D341Med (cell line): Measurements from ENCODE around the gene BCAR1.
"Not testable (repeated sequence)": the region's sequence is repeated elsewhere in the genome, so short reads cannot be mapped to it uniquely, and the experiment has no call there.

Source experiments
- DNase-seq: peaks from one replicate; pipeline ENCODE4 v3.0.0; 2012; ENCODE audit warnings: low spot score

BCAR1 gene

DNA sequence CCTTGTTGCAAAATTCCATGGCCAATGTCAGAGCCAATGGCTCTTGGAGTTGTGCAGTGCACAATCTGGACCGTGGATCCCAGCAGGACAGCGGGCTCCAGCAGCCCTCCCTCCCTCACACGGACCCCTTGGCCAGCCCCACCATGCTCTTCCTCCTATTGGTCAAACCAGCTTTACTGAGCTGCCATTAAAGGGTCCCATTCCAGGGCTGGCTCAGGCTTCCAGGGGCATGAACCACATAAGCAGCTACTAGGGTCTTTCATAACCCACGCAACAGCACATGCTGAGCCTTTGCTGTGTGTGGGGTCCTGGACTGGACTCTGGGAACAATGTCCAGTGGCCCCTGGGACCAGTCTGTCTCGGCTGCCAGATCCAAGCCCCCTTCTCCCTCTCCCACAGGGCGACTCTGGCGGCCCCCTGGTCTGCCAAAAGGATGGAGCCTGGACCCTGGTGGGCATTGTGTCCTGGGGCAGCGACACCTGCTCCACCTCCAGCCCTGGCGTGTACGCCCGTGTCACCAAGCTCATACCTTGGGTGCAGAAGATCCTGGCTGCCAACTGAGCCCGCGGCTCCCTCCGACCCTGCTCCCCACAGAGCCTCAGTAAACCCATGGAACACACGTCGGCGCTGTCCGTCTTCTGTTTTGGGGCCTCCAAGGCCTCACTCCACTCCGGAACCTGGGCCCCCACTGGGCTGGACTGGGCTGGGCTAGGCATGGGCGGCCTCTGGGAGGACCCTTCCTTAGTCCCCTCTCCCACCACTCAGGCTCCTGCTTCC, 26.9 kb downstream of the BCAR1 start:
- no peak for DNase-seq

DNA sequence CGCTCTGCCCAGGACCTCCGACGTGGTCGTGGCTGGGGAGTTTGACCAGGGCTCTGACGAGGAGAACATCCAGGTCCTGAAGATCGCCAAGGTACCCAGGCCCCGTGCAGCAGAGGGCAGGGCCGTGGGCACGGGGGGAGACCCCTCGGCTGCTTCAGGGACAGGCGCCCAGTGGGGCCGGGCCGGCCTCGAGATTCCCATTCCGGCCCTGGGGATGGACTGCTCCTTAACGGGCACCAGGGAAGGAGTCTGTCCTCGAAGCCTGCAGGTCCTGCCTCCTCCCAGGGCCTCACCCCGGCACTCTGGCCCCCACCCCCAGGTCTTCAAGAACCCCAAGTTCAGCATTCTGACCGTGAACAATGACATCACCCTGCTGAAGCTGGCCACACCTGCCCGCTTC, 28.3 kb downstream of the BCAR1 start:
- DNase-seq: not testable (repeated sequence)

DNA sequence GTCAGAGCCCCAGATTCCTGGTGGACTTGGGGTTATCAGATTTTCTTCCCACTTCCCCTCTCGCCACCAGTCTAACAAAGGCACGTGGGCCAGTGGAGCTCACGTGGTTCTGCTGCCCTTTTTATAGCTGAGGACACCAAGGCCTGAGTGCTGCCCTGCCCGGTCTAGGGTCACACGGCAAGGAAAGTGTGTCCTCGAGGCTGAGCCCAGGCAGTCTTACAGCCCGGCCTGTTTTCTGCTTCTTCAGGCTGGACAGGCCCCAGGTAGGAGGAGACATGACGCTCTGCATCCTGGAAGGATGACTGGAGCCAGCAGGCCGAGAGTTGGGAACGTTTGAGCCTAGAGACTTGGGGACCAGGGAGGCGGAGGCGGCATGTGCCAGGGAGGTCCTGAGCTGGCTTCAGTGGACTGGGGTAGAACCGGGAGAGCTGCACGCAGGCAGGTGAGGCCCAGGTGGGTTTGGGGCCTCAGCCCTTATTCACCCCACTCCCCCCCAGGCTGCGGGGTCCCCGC, 29.1 kb downstream of the BCAR1 start:
- no peak for DNase-seq

DNA sequence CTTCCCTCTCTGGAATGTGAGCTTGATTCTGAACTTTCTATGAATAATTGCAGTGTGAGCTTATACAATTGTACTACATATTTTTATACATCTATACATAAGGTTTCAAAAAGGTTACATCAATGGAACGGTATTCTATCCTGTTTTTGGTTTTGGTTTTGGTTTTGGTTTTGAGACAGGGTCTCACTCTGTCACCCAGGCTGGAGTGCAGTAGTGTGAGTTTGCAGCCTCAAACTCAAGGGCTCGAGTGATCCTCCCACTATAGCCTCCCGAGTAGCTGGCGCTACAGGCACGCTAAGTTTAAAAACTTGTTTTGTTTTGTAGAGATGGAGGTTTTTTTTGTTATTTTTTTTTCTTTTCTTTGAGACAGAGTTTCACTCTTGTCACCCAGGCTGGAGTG, 31.6 kb downstream of the BCAR1 start:
- no peak for DNase-seq

DNA sequence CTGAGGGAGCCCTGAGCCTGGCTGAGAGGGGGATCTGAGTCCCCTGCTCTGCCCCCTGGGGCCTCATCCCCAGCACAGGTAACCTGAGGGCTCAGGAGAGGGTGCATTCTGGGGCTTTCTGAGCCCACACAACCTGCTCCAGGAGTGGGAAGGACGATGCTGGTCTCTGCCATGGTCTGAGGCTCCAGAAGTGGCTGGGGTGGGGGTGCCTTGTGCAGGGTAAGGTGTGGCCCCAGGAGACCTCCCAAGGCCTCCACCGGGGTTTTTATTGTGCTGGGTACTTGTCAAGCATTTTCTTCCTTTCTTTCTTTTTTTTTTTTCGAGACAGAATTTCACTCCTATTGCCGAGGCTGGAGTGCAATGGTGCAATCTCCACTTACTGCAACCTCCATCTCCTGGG, 32.3 kb downstream of the BCAR1 start:
- DNase-seq: no peak

DNA sequence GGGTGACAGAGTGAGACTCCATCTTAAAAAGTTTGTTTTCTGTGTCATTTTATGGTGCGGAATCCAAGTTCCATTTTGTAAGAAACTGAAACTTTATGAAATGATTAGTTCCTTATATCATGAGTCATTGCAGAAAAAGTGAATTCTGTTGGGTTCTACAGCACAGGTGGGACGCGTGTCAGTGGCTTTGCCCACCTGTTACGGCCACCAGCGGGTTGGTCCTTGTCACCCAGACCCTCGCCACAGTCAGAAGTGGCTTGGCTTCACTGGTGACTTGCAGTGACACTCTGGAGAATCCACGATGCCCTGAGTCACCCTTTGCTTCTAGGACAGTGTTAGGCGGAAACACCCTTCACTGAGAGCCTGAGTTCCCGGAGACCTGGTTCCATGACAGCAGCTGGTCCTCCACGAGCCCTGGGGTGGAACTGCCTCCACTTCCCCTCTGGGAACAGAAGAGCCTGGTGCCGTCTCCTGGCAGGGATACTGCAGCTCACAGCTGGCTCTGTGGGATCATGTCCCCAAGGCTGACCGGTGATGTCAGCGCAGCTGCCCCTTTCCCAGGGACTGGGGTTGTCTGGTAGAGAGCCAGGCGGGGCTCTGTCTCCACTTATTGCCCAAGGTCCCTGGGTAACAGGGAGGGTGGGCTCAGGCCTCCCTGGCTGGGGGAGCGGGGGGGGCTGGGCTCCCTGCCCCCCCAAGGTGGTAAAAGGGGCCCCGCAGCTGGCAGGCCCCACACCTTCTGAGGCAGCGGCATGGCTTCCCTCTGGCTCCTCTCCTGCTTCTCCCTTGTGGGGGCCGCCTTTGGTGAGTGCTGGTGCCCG, 33.0 kb downstream of the BCAR1 start, which contains the start of gene CTRB1:
CTRB1 (plus strand) TSS at position 733 of the 821 bp plus-strand sequence; CDS start at position 753, 20 bp downstream.
- DNase-seq: peak; percentile 8

DNA sequence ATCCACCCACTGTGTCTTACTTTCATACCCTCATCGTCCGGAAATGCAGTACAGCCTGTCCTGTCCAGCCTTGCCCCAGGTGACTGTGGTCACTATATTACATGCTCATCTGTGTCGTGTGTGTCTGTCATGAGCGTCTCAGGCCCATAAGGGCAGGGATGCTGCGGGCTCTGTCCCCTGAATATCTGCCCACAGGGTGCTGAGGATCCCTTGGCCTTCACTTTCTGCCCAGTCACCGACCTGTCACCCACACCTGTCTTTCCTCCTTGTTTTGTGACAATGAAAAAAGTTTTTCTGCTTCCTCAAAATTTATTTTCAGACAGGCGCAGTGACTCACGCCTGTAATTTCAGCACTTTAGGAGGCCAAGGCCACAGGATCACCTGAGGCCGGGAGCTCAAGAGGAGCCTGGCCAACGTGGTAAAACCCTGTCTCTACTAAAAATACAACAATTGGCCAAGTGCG, 34.0 kb downstream of the BCAR1 start:
- DNase-seq: peak; percentile 6

DNA sequence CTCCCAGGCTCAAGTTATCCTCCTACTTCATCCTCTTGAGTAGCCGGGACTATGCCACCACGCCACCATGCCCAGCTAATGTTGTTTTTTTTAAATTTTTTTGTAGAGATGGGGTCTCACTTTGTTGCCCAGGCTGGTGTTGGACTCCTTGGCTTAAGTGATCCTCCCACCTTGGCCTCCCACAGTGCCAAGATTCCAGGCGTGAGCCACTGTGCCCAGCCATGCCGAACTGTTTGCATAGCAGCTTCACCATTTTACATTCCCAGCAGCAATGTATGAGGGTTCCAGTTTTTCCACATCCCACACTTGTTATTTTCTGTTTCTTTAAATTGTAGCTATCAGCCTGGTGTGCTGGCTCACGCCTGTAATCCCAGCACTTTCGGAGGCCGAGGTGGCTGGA, 34.8 kb downstream of the BCAR1 start:
- no peak for DNase-seq

DNA sequence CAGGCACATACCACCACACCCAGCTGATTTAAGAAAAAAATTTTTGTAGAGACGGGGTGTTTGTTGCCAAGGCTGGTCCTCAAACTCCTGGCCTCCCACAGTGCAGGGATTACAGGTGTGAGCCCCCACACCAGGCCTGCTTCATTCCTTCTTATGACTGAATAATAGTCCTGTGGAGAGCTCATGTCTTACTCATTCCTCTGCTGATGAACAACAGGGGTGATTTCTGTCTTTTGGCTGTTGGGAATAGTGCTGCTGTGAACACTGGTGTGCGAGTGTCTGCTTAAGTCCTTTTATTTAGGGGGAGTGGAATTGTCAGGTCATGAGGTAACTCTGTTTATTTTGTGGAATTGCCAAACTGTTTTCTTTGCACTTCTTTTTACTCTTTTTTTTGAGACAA, 35.3 kb downstream of the BCAR1 start:
- DNase-seq: no peak

DNA sequence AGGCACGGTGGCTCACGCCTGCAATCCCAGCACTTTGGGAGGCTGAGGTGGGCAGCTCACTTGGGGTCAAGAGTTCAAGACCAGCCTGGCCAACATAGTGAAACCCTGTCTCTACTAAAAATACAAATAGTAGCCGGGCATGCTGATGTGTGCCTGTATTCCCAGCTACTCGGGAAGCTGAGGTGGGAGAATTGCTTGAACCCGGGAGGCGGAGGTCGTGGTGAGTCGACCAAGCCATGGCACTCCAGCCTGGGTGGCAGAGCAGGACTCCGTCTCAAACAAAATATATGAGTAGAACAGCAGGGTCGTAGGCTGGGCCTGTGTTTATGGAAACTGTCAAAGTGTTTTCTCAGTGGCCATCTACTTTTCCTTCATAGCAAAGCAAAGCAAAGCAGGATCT, 40.1 kb downstream of the BCAR1 start:
- not testable (repeated sequence) for DNase-seq

DNA sequence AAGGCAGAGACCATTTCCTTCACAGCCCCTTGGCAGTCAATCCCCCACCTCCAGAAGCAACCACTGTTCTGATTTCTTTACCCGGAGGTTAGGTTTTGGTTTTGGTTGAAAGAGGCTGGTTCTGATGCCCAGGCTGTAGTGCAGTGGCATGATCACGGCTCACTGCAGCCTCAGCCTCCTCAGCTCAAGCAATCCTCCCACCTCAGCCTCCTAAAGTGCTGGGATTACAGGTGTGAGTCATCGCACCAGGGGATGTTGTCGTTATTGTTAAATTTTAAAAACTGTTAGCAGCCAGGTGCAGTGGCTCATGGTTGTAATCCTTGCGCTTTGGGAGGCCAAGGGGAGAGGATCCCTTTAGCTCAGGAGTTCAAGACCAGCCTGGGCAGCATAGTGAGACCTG, 41.5 kb downstream of the BCAR1 start:
- no peak for DNase-seq

DNA sequence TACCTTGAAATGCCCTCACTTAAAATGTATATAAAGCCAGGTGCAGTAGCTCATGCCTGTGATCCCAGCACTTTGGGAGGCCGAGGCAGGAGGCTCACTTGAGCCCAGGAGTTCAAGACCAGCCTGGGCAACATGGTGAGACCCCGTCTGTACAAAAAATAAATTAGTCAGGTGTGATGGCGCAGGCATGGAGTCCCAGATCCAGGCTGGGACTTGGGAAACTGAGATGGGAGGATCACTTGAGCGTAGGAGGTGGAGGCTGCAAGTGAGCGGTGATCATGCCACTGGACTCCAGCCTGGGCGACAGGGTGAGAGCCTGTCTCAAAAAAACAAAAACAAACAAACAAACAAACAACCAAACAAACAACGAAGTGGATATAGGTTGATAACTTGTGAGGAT, 41.9 kb downstream of the BCAR1 start:
- DNase-seq: not testable (repeated sequence)

DNA sequence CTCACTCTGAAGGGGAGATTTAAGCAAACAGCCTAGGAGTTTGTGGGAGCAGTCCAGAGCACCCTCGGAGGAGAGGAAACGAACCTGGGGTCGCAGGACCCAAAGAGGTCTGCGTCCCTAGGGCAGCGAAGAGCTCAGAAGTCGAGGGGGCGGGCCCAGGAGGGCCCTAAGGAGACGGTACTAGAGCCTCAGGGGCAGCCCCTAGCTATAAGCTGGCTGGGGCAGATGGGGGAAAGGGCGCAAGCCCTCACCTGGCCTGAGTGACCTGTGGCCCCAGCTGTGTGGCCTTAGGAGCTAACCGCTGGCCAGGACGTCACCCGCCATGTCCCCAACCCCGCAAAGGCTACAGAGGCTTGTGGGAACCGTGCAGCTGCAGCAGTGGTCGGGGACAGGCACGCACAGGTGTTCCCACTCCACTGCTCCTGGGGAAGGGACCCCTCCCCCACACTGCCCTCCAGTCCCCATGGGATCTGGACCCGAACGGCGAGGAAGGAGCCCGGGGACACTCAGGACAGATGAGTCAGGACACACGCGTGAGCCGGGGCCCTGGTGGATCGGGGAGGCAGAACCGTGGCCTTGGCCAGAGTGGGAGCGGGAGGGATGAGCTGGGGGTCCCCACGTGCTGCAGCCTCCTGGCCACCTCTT, 42.4 kb downstream of the BCAR1 start:
- DNase-seq: no peak

DNA sequence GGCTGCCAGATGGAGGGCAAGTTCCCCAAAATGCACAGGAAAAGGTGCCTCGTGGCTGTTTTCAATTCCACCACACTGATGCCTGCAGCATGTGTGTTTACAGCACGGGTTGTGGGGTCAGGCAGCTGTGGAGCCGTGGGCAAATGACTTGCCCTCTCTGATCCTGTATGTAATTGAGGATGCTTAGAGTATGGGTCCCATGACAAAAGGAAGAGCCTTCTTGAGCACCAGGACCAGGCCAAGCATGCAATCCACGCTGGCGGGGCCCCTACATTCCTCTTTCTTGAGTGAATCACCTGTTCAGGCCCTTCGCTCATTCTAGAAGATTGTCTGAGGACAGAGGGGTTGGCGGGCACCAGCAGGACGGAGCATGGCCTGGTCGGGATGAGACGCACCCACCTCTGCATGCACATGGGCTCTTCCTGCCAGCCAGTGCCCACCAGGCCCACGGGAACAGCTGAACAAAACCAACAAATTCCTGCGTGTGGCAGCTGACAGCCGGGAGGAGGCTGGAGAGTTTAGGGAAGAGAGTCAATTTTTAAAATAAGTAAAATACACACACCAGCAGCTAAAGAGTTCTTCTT, 43.1 kb downstream of the BCAR1 start:
- no peak for DNase-seq

DNA sequence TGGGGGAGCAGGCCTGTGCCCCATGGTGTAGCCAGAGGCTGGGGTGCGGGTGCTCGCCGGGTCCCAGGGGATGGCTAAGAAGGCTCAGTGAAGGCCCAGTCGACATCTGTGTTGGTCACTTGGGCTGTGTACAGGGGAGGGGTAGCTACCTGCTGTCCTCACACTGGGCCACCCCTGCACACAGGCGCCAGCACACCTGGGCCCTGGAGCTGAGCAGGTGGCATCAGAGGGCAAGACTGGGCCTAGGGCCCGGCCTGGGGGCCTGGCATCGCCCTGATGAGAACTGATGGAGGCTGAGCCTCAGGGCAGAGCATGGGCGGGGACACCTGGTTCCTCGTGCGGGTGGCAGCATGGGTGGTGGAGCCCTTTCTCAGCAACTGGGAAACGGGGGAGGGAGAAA, 43.6 kb downstream of the BCAR1 start:
- no peak for DNase-seq

DNA sequence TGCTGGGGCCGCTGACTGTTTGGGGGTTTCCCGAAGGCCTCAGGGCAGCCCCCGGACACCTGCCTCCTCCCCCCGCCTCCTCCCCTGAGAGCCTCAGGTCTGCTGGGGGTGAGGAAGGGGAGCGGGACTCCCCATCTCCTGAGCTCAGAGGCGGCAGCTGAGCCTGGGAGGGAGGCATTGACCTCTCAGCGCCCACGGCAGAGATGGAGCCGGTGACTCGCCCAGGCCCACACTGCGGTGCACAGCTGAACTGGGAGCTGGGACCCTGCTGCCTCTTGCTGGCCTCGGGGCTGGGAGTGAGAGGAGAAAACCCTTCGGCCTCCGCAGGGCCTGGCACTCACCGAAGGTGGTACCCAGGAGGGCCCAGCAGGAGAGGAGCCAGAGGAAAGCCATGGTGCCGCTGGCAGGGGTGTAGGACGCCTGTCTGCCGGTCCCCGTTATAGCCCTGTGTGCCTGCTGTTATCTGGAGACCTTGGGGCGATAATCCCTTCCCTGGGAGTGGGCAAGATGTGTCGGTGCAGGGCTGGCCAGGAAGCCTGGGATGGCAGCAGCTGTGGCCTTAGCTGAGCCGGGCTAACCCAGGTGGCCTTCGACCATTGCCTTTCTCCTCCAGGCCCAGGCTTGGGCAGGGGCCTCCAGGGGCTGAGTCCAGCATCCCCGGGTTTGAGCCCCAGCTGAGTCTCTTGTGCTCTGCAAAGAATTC, 44.5 kb downstream of the BCAR1 start, which contains the start of gene CTRB2:
CTRB2 (minus strand) TSS at position 413 of the 703 bp plus-strand sequence; CDS start at position 393, 20 bp downstream.
- DNase-seq: no peak

DNA sequence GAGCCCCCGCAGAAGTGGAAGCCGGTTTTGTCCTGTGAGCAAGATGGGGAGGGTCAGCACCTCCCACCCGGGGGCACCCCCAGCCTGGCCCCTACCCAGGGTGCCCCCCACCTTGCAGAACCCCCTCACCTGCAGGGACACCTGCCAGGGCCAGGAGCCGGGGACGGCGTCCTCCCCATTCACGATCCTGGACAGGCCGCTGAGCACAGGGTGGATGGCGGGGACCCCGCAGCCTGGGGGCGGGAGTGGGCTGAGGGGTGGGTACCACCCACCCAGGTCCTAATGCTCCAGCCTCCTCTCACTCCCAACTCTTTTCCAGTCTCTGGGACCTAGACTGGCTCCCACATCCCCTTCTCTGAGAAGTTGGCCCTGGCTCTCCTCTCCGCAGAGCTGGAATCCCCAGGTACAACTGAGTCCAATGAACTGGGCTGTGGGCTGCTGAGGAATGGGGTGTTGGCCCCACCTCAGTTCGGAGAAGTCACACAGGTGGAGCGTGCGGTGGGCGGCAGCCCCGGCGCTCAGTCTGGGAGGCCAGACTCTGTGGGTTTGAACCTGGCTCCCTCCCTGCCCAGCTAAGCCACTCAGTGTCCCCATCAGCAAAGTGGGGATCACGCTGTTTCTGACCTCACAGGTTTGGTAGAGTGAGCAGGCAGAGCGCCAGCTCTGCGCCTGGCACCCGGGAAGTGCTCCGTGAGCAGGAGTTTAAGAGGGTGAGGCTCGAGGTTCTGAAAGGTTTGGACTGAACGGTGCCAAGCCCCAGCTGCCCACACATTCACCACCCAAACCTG, 45.3 kb downstream of the BCAR1 start:
- DNase-seq: not testable (repeated sequence)

DNA sequence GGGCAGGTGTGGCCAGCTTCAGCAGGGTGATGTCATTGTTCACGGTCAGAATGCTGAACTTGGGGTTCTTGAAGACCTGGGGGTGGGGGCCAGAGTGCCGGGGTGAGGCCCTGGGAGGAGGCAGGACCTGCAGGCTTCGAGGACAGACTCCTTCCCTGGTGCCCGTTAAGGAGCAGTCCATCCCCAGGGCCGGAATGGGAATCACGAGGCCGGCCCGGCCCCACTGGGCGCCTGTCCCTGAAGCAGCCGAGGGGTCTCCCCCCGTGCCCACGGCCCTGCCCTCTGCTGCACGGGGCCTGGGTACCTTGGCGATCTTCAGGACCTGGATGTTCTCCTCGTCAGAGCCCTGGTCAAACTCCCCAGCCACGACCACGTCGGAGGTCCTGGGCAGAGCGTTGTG, 46.0 kb downstream of the BCAR1 start:
- DNase-seq: not testable (repeated sequence)

DNA sequence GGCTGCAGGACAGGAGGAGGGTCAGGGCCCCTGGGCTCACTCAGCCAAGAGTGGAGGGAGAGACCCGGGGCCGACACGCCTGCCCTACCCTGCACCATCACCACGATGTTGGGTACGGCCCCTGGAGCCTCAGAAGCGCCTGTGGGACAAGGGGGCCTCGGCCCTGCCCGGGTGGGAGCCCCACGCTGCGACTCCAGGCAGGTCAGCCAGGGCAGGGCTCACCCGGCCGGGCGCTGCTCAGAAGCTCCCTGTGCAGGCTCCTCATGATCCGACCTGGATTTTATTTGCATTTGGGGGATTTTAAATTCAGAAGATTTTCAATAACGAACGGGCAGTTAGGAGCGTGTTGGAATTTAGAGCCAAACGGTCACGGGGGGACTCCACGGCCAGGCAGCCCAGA, 46.5 kb downstream of the BCAR1 start:
- not testable (repeated sequence) for DNase-seq

DNA sequence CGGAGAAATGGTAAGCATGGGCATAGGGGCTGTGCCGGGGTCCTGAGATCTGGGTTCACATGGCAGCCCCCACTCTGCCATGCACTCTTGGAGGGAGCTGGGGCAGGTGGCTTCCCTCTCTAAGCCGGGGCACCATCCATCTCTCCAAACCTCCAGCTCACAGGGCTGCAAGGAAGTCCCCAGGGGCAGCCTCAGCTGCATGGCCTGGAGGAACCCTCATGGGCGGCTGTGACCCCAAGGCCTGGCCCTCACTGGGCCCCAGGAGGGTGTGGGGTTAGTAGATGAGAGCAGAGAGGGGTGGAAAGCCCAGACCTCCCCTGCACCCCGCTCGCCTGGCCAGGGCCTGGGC, 47.0 kb downstream of the BCAR1 start:
- no peak for DNase-seq
